SK-N-SH (cell line): Measurements from ENCODE around the gene SRP54. TPM values are rescaled to one million over a fixed set of nuclear protein-coding genes. Genes with fewer than 3 reads are reported as not detected.

Source experiments
- CTCF ChIA-PET: fragments of 300-600, 350-600 bp; formaldehyde crosslinking; extraction: SDS; loops from one replicate; lab custom pipeline; 2021; lab: Yijun Ruan, JAX
- POLR2A ChIA-PET: fragments of 350-600 bp; sonication (Branson Sonifier 250); formaldehyde crosslinking; extraction: SDS; loops from one replicate; lab custom pipeline; 2020; ENCODE audit warnings: antibody characterized with exemption, inconsistent platforms; lab: Yijun Ruan, JAX
- DNase-seq: peaks from one replicate; pipeline ENCODE4 v3.0.0; 2012
- H2AFZ ChIP-seq: fragments of 200-600 bp; sonication (generic); 2 replicates; pipeline ENCODE4 v1.8.1; 2016; ENCODE audit warnings: antibody characterized with exemption, mild to moderate bottlenecking, low read depth
- H3F3A ChIP-seq: fragments of 200-600 bp; sonication (generic); replicated peaks from 2 replicates; pipeline ENCODE3; 2016; ENCODE audit warnings: antibody characterized with exemption, mild to moderate bottlenecking; ENCODE audit not compliant: insufficient read depth
- H3K27ac ChIP-seq, 2 experiments: fragments of 200-500 bp in 1 of 2; fragments of 200-600 bp in 1 of 2; sonication (Bioruptor generic) in 1 of 2; sonication (generic), shearing (Covaris generic) in 1 of 2; 2 replicates each; pipeline versions ENCODE4 v1.5.1 to v1.6.1; 2014 to 2016; ENCODE audit warnings: low read depth in 2 of 2, inconsistent platforms in 1 of 2, low read length in 1 of 2, mild to moderate bottlenecking in 1 of 2, mixed read lengths in 1 of 2
- H3K27me3 ChIP-seq: fragments of 200-600 bp; sonication (generic), shearing (Covaris generic); 2 replicates; pipeline ENCODE4 v1.6.1; 2016; ENCODE audit warnings: mixed run types; ENCODE audit not compliant: insufficient read depth
- H3K36me3 ChIP-seq, 2 experiments: fragments of 200-500 bp in 1 of 2; fragments of 200-600 bp in 1 of 2; sonication (Bioruptor generic) in 1 of 2; sonication (generic) in 1 of 2; replicated peaks in 1 of 2; 2 replicates each; pipeline versions ENCODE3 to v1.5.1; 2014 to 2016; ENCODE audit warnings: low read length in 1 of 2, mild to moderate bottlenecking in 1 of 2; ENCODE audit not compliant: insufficient read depth in 2 of 2, control insufficient read depth in 1 of 2
- H3K4me1 ChIP-seq, 2 experiments: fragments of 200-500 bp in 1 of 2; fragments of 200-600 bp in 1 of 2; sonication (Bioruptor generic) in 1 of 2; sonication (generic), shearing (Covaris generic) in 1 of 2; 2 replicates each; pipeline versions ENCODE4 v1.5.1 to v1.6.1; 2014 to 2016; ENCODE audit warnings: low read depth in 1 of 2, low read length in 1 of 2, mixed run types in 1 of 2; ENCODE audit not compliant: insufficient read depth in 2 of 2, control insufficient read depth in 1 of 2
- H3K4me2 ChIP-seq: fragments of 200-600 bp; sonication (generic), shearing (Covaris generic); 2 replicates; pipeline ENCODE4 v1.6.1; 2017; ENCODE audit warnings: mixed run types
- H3K4me3 ChIP-seq, 2 experiments: fragments of 200-500 bp in 1 of 2; fragments of 200-600 bp in 1 of 2; sonication (Bioruptor generic) in 1 of 2; sonication (generic), shearing (Covaris generic) in 1 of 2; 2 replicates each; pipeline versions ENCODE4 v1.5.1 to v1.8.1; 2014 to 2016; ENCODE audit warnings: low read depth in 2 of 2, inconsistent platforms in 1 of 2, low read length in 1 of 2, mild to moderate bottlenecking in 1 of 2, mixed read lengths in 1 of 2, moderate library complexity in 1 of 2
- H3K79me2 ChIP-seq: fragments of 200-600 bp; sonication (generic); 2 replicates; pipeline ENCODE4 v1.8.1; 2017; ENCODE audit warnings: mild to moderate bottlenecking; ENCODE audit not compliant: insufficient read depth
- H3K9ac ChIP-seq: fragments of 200-600 bp; sonication (generic); 2 replicates; pipeline ENCODE4 v1.6.1; 2017; ENCODE audit warnings: mixed run types
- H3K9me2 ChIP-seq: fragments of 200-600 bp; sonication (generic); 2 replicates; pipeline ENCODE4 v1.6.1; 2017; ENCODE audit warnings: mixed run types
- H3K9me3 ChIP-seq: fragments of 200-600 bp; sonication (generic); 2 replicates; pipeline ENCODE4 v1.6.1; 2017; ENCODE audit warnings: mixed run types, mild to moderate bottlenecking, moderate library complexity
- H4K20me1 ChIP-seq: fragments of 200-600 bp; sonication (generic); 2 replicates; pipeline ENCODE4 v1.6.1; 2017; ENCODE audit warnings: mild to moderate bottlenecking, mixed run types; ENCODE audit not compliant: insufficient read depth
- ELF1 ChIP-seq: IDR thresholded peaks from 2 replicates; pipeline ENCODE4 v1.4.0; 2012
- FOXJ3 ChIP-seq: sonication (generic); formaldehyde crosslinking; IDR thresholded peaks from 2 replicates; pipeline ENCODE4 v1.5.1; 2020; ENCODE audit warnings: mild to moderate bottlenecking, missing genetic modification reagents
- GATA2 ChIP-seq: sonication (generic); formaldehyde crosslinking; IDR thresholded peaks from 2 replicates; pipeline ENCODE4 v1.5.0; 2020; ENCODE audit warnings: mild to moderate bottlenecking, missing genetic modification reagents
- MXI1 ChIP-seq: IDR thresholded peaks from 2 replicates; pipeline ENCODE4 v1.6.1; 2012; ENCODE audit warnings: mild to moderate bottlenecking, low read depth, low read length, improper control_type of control experiment
- NRF1 ChIP-seq: IDR thresholded peaks from 2 replicates; pipeline ENCODE4 v1.6.1; 2012; ENCODE audit warnings: low read depth, mild to moderate bottlenecking, low read length
- PBX3 ChIP-seq: IDR thresholded peaks from 2 replicates; pipeline ENCODE4; 2012
- POLR2AphosphoS5 ChIP-seq: IDR thresholded peaks from 2 replicates; pipeline ENCODE4 v1.6.1; 2012; ENCODE audit warnings: low read depth, low read length
- RAD21 ChIP-seq: IDR thresholded peaks from 2 replicates; pipeline ENCODE4 v1.6.1; 2012; ENCODE audit warnings: mild to moderate bottlenecking, low read length
- RCOR1 ChIP-seq: fragments of 150-350 bp; IDR thresholded peaks from 2 replicates; pipeline ENCODE4 v1.6.1; 2017; ENCODE audit warnings: antibody characterized with exemption, low read length
- RFX5 ChIP-seq: IDR thresholded peaks from 2 replicates; pipeline ENCODE4 v1.6.1; 2012; ENCODE audit warnings: mild to moderate bottlenecking, improper control_type of control experiment, low read length
- SMC3 ChIP-seq: IDR thresholded peaks from 2 replicates; pipeline ENCODE4 v1.6.1; 2012; ENCODE audit warnings: low read depth, low read length, improper control_type of control experiment
- TAF1 ChIP-seq: IDR thresholded peaks from 2 replicates; pipeline ENCODE4 v1.6.1; 2012; ENCODE audit warnings: low read depth, mild to moderate bottlenecking, low read length, moderate library complexity, borderline replicate concordance
- USF1 ChIP-seq: IDR thresholded peaks from 2 replicates; pipeline ENCODE4 v1.4.0; 2012; ENCODE audit warnings: low read depth, borderline replicate concordance
- WGBS: methylation state at CpG from one replicate; pipeline ENCODE4 v1.1.6; 2017; ENCODE audit warnings: low lambda C conversion rate; 5-methylcytosine and 5-hydroxymethylcytosine counted together
- polyA plus RNA-seq, 3 experiments: library from polyadenylated mRNA; depleted of rRNA; stranded (reverse); fragments of >200 nt; gene quantifications; 2 replicates each; pipeline ENCODE4 v1.2.3, GENCODE V29; 2012
- TF ChIP-seq, protein P1 (sequence below): fragments of 200-600 bp; sonication (generic); IDR thresholded peaks from 2 replicates; pipeline ENCODE4 v1.6.1; 2017; ENCODE audit warnings: antibody characterized with exemption, mild to moderate bottlenecking, moderate library complexity

SRP54 gene
- polyA plus RNA-seq, 1 of the 3 experiments (the other 2 are of a cell fraction), result 39.5 TPM

DNA sequence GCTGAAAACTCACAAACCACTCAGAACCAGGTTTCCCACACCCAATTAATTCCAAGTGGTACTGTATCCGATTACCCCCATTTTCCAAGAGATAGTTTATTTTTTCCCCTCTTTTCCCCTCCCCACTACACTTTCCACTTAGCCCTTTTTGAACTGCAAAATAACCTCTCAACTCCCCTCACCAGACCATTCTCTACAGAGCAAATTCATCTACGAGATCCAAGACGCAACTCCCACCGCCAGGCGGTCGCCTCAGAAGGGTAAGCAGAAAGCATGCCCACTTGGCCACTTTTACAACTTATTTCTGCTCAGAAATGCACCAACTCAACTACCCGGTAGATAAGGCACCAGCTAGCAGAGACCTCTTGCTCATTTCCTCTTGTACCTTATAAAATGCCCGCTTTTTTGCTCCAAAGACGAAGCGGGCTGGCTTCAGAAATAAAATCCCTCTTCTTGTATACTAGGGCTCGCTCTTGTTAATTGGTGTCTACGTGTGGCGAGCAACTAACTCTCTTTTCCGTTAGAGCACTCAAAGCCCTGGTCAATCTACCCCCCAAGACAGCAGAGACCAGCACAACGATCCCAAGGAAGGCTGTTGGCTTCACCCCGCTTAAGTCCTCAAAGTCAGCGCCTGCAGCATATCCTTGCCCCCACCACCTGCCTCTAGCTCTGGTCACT, 910 bp upstream of the SRP54 start:
- peak overlapping the region; percentile 72 to 83 for H3K4me3 ChIP-seq
- peaks cover 0 to 3% of the 10 kb centered on the region in 2 experiments for H3K36me3 ChIP-seq
- ChIA-PET POLR2A (interaction anchor here (1.3 to 2.7 kb wide), 3 partner anchors 65 to 844 kb away, joined by 3 to 18 read pairs (median 9); partner anchors contain the start of genes BAZ1A, BRMS1L and FAM177A1), CTCF (interaction anchor here (0.5 to 2.3 kb wide), 10 partner anchors 11 to 1209 kb away, joined by 3 to 7 read pairs (median 4); partner anchors contain the start of gene BAZ1A)
- H3K9me2 ChIP-seq, result no peaks in the 10 kb centered on the region
- peak overlapping the region; percentile 98 to 100 for H3K27ac ChIP-seq
- DNase-seq, result peak; percentile 22
- peak overlapping the region; percentile 84 for H2AFZ ChIP-seq
- H3K79me2 ChIP-seq, result peaks cover 83% of the 10 kb centered on the region
- H3K9ac ChIP-seq, result peak overlapping the region; percentile 95
- peaks cover 22% of the 10 kb centered on the region for H3F3A ChIP-seq
- H4K20me1 ChIP-seq, result peaks cover 16% of the 10 kb centered on the region; the same call in 1 of the 2 replicates
- peaks cover 7 to 14% of the 10 kb centered on the region in 2 experiments for H3K4me1 ChIP-seq
- no peaks in the 10 kb centered on the region for H3K9me3 ChIP-seq
- no peaks in the 10 kb centered on the region for H3K27me3 ChIP-seq
- under 1% methylated on average over 17 of the region's 17 CpGs for WGBS
- TF ChIP-seq RAD21 (no peak), ELF1 (0 out of 2 replicates have a peak, but pooled peaks have one; percentile 11), RCOR1 (no peak), USF1 (no peak), POLR2AphosphoS5 (no peak), TAF1 (no peak), SMC3 (no peak), FOXJ3 (no peak), MXI1 (no peak), GATA2 (no peak), NRF1 (no peak), RFX5 (no peak), PBX3 (no peak)
- TF ChIP-seq, protein P1, sequence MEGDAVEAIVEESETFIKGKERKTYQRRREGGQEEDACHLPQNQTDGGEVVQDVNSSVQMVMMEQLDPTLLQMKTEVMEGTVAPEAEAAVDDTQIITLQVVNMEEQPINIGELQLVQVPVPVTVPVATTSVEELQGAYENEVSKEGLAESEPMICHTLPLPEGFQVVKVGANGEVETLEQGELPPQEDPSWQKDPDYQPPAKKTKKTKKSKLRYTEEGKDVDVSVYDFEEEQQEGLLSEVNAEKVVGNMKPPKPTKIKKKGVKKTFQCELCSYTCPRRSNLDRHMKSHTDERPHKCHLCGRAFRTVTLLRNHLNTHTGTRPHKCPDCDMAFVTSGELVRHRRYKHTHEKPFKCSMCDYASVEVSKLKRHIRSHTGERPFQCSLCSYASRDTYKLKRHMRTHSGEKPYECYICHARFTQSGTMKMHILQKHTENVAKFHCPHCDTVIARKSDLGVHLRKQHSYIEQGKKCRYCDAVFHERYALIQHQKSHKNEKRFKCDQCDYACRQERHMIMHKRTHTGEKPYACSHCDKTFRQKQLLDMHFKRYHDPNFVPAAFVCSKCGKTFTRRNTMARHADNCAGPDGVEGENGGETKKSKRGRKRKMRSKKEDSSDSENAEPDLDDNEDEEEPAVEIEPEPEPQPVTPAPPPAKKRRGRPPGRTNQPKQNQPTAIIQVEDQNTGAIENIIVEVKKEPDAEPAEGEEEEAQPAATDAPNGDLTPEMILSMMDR, result peak; percentile 50
- TF ChIP-seq, all 33 proteins: peak for 2
- H3K4me2 ChIP-seq, result peak overlapping the region; percentile 89
